ENCODE data around the gene ARHGAP15.
A peak's percentile ranks its signal among the peaks of the same experiment; 100 is the strongest.

The ARHGAP15 gene

GRCh38 chr2:143683977-143684376 is 554.8 kb downstream of the ARHGAP15 start:
- Histone ChIP-seq H3K36me3 (replicated peaks in 1 of 2; ENCODE audit: control insufficient read depth in 2 of 2, insufficient read depth in 2 of 2, low read length in 2 of 2) (no peaks in the 10 kb centered on the region), H2BK15ac (ENCODE audit: low read length) (no peak overlapping the region), H2AFZ (ENCODE audit: low read length) (no peak overlapping the region), H3K14ac (ENCODE audit: low read length) (no peak overlapping the region), H3K23ac (ENCODE audit: low read depth, low read length, poor library complexity) (no peak overlapping the region), H3K27ac (replicated peaks; ENCODE audit: low read length) (no peak overlapping the region), H3K18ac (ENCODE audit: low read length) (no peak overlapping the region), H3K4ac (ENCODE audit: low read length) (no peak overlapping the region), H3K79me1 (ENCODE audit: low read depth, low read length) (no peaks in the 10 kb centered on the region), H3K9me3 (replicated peaks in 1 of 2; ENCODE audit: control insufficient read depth in 2 of 2, insufficient read depth in 1 of 2, low read depth in 1 of 2, low read length in 2 of 2) (no peaks in the 10 kb centered on the region), H4K8ac (ENCODE audit: low read depth, low read length) (no peak overlapping the region), H4K91ac (ENCODE audit: low read depth, low read length, poor library complexity) (no peak overlapping the region), H2BK120ac (ENCODE audit: low read depth, low read length) (no peak overlapping the region), H3K27me3 (ENCODE audit: control insufficient read depth in 3 of 3, insufficient read depth in 3 of 3, low read depth in 1 of 3, low read length in 3 of 3) (no peaks in the 10 kb centered on the region), H3K9ac (ENCODE audit: low read depth, low read length, poor library complexity) (no peak overlapping the region), H3K4me3 (ENCODE audit: low read length in 2 of 2) (no peak overlapping the region), H2AK5ac (ENCODE audit: low read depth, low read length) (no peak overlapping the region), H3K4me1 (ENCODE audit: control insufficient read depth in 2 of 2, insufficient read depth in 1 of 2, low read depth in 1 of 2, low read length in 2 of 2) (peaks cover 0 to 2% of the 10 kb centered on the region in 2 donors), H2BK12ac (ENCODE audit: low read length) (no peak overlapping the region), H3K4me2 (ENCODE audit: insufficient read depth, low read length, poor library complexity, severe bottlenecking) (no peak overlapping the region), H2BK5ac (ENCODE audit: low read length) (no peak overlapping the region)
- no CpG with 5 or more reads among the region's 1 CpG for WGBS, 2 donors (ENCODE audit: extremely low coverage in 2 of 2, insufficient read length in 2 of 2, insufficient replicate concordance in 1 of 2)
- no peak for DNase-seq (ENCODE audit: low spot score)

GRCh38 chr2:143684551-143685320 is 555.5 kb downstream of the ARHGAP15 start:
- Histone ChIP-seq H3K14ac (ENCODE audit: low read length) (no peak overlapping the region), H3K4me3 (ENCODE audit: low read length in 2 of 2) (no peak overlapping the region), H3K27me3 (ENCODE audit: control insufficient read depth in 3 of 3, insufficient read depth in 3 of 3, low read depth in 1 of 3, low read length in 3 of 3) (no peaks in the 10 kb centered on the region), H2BK12ac (ENCODE audit: low read length) (no peak overlapping the region), H4K91ac (ENCODE audit: low read depth, low read length, poor library complexity) (no peak overlapping the region), H3K79me1 (ENCODE audit: low read depth, low read length) (no peaks in the 10 kb centered on the region), H3K27ac (replicated peaks; ENCODE audit: low read length) (no peak overlapping the region), H3K9ac (ENCODE audit: low read depth, low read length, poor library complexity) (no peak overlapping the region), H4K8ac (ENCODE audit: low read depth, low read length) (no peak overlapping the region), H2BK5ac (ENCODE audit: low read length) (no peak overlapping the region), H2BK15ac (ENCODE audit: low read length) (no peak overlapping the region), H2BK120ac (ENCODE audit: low read depth, low read length) (no peak overlapping the region), H3K36me3 (replicated peaks in 1 of 2; ENCODE audit: control insufficient read depth in 2 of 2, insufficient read depth in 2 of 2, low read length in 2 of 2) (no peaks in the 10 kb centered on the region), H3K23ac (ENCODE audit: low read depth, low read length, poor library complexity) (no peak overlapping the region), H3K4ac (ENCODE audit: low read length) (no peak overlapping the region), H3K4me1 (ENCODE audit: control insufficient read depth in 2 of 2, insufficient read depth in 1 of 2, low read depth in 1 of 2, low read length in 2 of 2) (peaks cover 0 to 2% of the 10 kb centered on the region in 2 donors), H2AK5ac (ENCODE audit: low read depth, low read length) (no peak overlapping the region), H3K4me2 (ENCODE audit: insufficient read depth, low read length, poor library complexity, severe bottlenecking) (no peak overlapping the region), H2AFZ (ENCODE audit: low read length) (no peak overlapping the region), H3K18ac (ENCODE audit: low read length) (no peak overlapping the region), H3K9me3 (replicated peaks in 1 of 2; ENCODE audit: control insufficient read depth in 2 of 2, insufficient read depth in 1 of 2, low read depth in 1 of 2, low read length in 2 of 2) (no peaks in the 10 kb centered on the region)
- no CpG with 5 or more reads among the region's 11 CpGs for WGBS, 2 donors (ENCODE audit: extremely low coverage in 2 of 2, insufficient read length in 2 of 2, insufficient replicate concordance in 1 of 2)
- DNase-seq (ENCODE audit: low spot score): no peak

- no CpG with 5 or more reads among the region's 6 CpGs for WGBS, 2 donors (ENCODE audit: extremely low coverage in 2 of 2, insufficient read length in 2 of 2, insufficient replicate concordance in 1 of 2)
Observed at GRCh38 chr2:143685421-143686078, 556.3 kb downstream of the ARHGAP15 start.

GRCh38 chr2:143686585-143687164 is 557.5 kb downstream of the ARHGAP15 start:
- Histone ChIP-seq H3K18ac (ENCODE audit: low read length) (no peak overlapping the region), H2BK12ac (ENCODE audit: low read length) (no peak overlapping the region), H3K27me3 (ENCODE audit: control insufficient read depth in 3 of 3, insufficient read depth in 3 of 3, low read depth in 1 of 3, low read length in 3 of 3) (no peaks in the 10 kb centered on the region), H3K4me1 (ENCODE audit: control insufficient read depth in 2 of 2, insufficient read depth in 1 of 2, low read depth in 1 of 2, low read length in 2 of 2) (peaks cover 0 to 2% of the 10 kb centered on the region in 2 donors), H3K14ac (ENCODE audit: low read length) (no peak overlapping the region), H3K79me1 (ENCODE audit: low read depth, low read length) (no peaks in the 10 kb centered on the region), H2AK5ac (ENCODE audit: low read depth, low read length) (no peak overlapping the region), H4K91ac (ENCODE audit: low read depth, low read length, poor library complexity) (no peak overlapping the region), H3K27ac (replicated peaks; ENCODE audit: low read length) (no peak overlapping the region), H3K4me3 (ENCODE audit: low read length in 2 of 2) (no peak overlapping the region), H2BK5ac (ENCODE audit: low read length) (no peak overlapping the region), H3K9ac (ENCODE audit: low read depth, low read length, poor library complexity) (no peak overlapping the region), H3K4me2 (ENCODE audit: insufficient read depth, low read length, poor library complexity, severe bottlenecking) (no peak overlapping the region), H3K9me3 (replicated peaks in 1 of 2; ENCODE audit: control insufficient read depth in 2 of 2, insufficient read depth in 1 of 2, low read depth in 1 of 2, low read length in 2 of 2) (no peaks in the 10 kb centered on the region), H3K23ac (ENCODE audit: low read depth, low read length, poor library complexity) (no peak overlapping the region), H3K4ac (ENCODE audit: low read length) (no peak overlapping the region), H4K8ac (ENCODE audit: low read depth, low read length) (no peak overlapping the region), H2AFZ (ENCODE audit: low read length) (no peak overlapping the region), H2BK120ac (ENCODE audit: low read depth, low read length) (no peak overlapping the region), H3K36me3 (replicated peaks in 1 of 2; ENCODE audit: control insufficient read depth in 2 of 2, insufficient read depth in 2 of 2, low read length in 2 of 2) (no peaks in the 10 kb centered on the region), H2BK15ac (ENCODE audit: low read length) (no peak overlapping the region)
- DNase-seq (ENCODE audit: low spot score): peak; percentile 17
- WGBS, 2 donors (ENCODE audit: extremely low coverage in 2 of 2, insufficient read length in 2 of 2, insufficient replicate concordance in 1 of 2): no CpG with 5 or more reads among the region's 5 CpGs

More at GRCh38 chr2:143685421-143686078, 556.3 kb downstream of the ARHGAP15 start:
- no peak overlapping the region for H2BK120ac ChIP-seq (ENCODE audit: low read depth, low read length)
- H3K9me3 ChIP-seq (replicated peaks in 1 of 2; ENCODE audit: control insufficient read depth in 2 of 2, insufficient read depth in 1 of 2, low read depth in 1 of 2, low read length in 2 of 2): no peaks in the 10 kb centered on the region
- H2AK5ac ChIP-seq (ENCODE audit: low read depth, low read length): no peak overlapping the region
- H3K4ac ChIP-seq (ENCODE audit: low read length): no peak overlapping the region
- no peak overlapping the region for H3K23ac ChIP-seq (ENCODE audit: low read depth, low read length, poor library complexity)
- no peak overlapping the region for H3K14ac ChIP-seq (ENCODE audit: low read length)
- H3K9ac ChIP-seq (ENCODE audit: low read depth, low read length, poor library complexity): no peak overlapping the region
- H3K27me3 ChIP-seq (ENCODE audit: control insufficient read depth in 3 of 3, insufficient read depth in 3 of 3, low read depth in 1 of 3, low read length in 3 of 3): no peaks in the 10 kb centered on the region
- no peaks in the 10 kb centered on the region for H3K79me1 ChIP-seq (ENCODE audit: low read depth, low read length)
- no peak overlapping the region for H2BK12ac ChIP-seq (ENCODE audit: low read length)
- H2BK5ac ChIP-seq (ENCODE audit: low read length): no peak overlapping the region
- no peak overlapping the region for H3K4me2 ChIP-seq (ENCODE audit: insufficient read depth, low read length, poor library complexity, severe bottlenecking)
- no peak overlapping the region for H2AFZ ChIP-seq (ENCODE audit: low read length)
- no peak overlapping the region for H4K91ac ChIP-seq (ENCODE audit: low read depth, low read length, poor library complexity)
- H3K27ac ChIP-seq (replicated peaks; ENCODE audit: low read length): no peak overlapping the region
- H3K36me3 ChIP-seq (replicated peaks in 1 of 2; ENCODE audit: control insufficient read depth in 2 of 2, insufficient read depth in 2 of 2, low read length in 2 of 2): no peaks in the 10 kb centered on the region
- H3K4me1 ChIP-seq (ENCODE audit: control insufficient read depth in 2 of 2, insufficient read depth in 1 of 2, low read depth in 1 of 2, low read length in 2 of 2): peaks cover 0 to 3% of the 10 kb centered on the region in 2 donors
- no peak for DNase-seq (ENCODE audit: low spot score)
- no peak overlapping the region for H3K4me3 ChIP-seq (ENCODE audit: low read length in 2 of 2)
- H4K8ac ChIP-seq (ENCODE audit: low read depth, low read length): no peak overlapping the region
- H3K18ac ChIP-seq (ENCODE audit: low read length): no peak overlapping the region
- H2BK15ac ChIP-seq (ENCODE audit: low read length): no peak overlapping the region
